Glutamatergic neuron (in vitro differentiated cells): Measurements from ENCODE around the gene TXNDC8. TPM values are rescaled to one million over a fixed set of nuclear protein-coding genes. Genes with fewer than 3 reads are reported as not detected.

Experiments used
- DNase-seq: peaks from one replicate; pipeline ENCODE4 v3.0.0; 2022
- H3K27ac Mint-ChIP-seq: one replicate; pipeline ENCODE4 v1.8.0; 2020; ENCODE audit warnings: mild to moderate bottlenecking, mixed read lengths, inconsistent platforms; ENCODE audit not compliant: unreplicated experiment
- H3K27me3 Mint-ChIP-seq: one replicate; pipeline ENCODE4 v1.8.0; 2020; ENCODE audit warnings: mild to moderate bottlenecking, moderate library complexity, mixed read lengths, inconsistent platforms; ENCODE audit not compliant: unreplicated experiment
- H3K36me3 Mint-ChIP-seq: one replicate; pipeline ENCODE4 v1.8.0; 2020; ENCODE audit warnings: mild to moderate bottlenecking, mixed read lengths, inconsistent platforms; ENCODE audit not compliant: unreplicated experiment
- H3K4me1 Mint-ChIP-seq: one replicate; pipeline ENCODE4 v1.8.0; 2020; ENCODE audit warnings: mild to moderate bottlenecking, low read depth, mixed read lengths, inconsistent platforms; ENCODE audit not compliant: unreplicated experiment
- H3K4me3 Mint-ChIP-seq: one replicate; pipeline ENCODE4 v1.8.0; 2020; ENCODE audit warnings: mild to moderate bottlenecking, mixed read lengths, inconsistent platforms; ENCODE audit not compliant: unreplicated experiment
- H3K9me3 Mint-ChIP-seq: one replicate; pipeline ENCODE4 v1.8.0; 2020; ENCODE audit warnings: mild to moderate bottlenecking, moderate library complexity, mixed read lengths, inconsistent platforms; ENCODE audit not compliant: unreplicated experiment
- total RNA-seq: library from RNA; stranded (reverse); fragmentation: NEBNext Ultra II Directional; extraction: Animal tissue kit (Norgen Biotek cat#: 25700); gene quantifications from one replicate; pipeline ENCODE4 v1.2.1, GENCODE V29; 2021; ENCODE audit not compliant: unreplicated experiment
- TF ChIP-seq, protein P1 (sequence below): fragments of 200-600 bp; sonication (generic); IDR thresholded peaks from one replicate; pipeline ENCODE4 v1.5.0; 2021; ENCODE audit not compliant: partially characterized antibody, unreplicated experiment

Gene TXNDC8
- total RNA-seq, 1 donor from 2014 or later, result not detected

DNA sequence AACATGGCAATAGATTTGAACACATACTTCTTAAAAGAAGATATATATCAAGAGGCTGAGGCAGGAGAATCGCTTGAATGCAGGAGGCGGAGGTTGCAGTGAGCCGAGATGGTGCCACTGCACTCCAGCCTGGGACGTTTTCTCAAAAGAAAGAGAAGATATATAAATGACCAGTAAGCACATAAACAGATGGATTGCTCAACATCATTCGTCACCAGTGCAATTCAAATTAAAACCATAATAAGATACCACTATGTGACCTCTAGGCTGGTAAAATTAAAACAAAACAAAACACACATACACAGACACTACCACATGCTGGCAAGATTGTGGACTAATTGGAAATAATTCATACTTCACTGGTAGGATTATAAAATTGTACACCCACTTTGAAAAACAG lies 76.0 kb downstream of the TXNDC8 start:
- no peak overlapping the region for H3K4me3 Mint-ChIP-seq
- DNase-seq, result no peak
- H3K4me1 Mint-ChIP-seq, result peaks cover 4% of the 10 kb centered on the region
- peaks cover 9% of the 10 kb centered on the region for H3K9me3 Mint-ChIP-seq
- TF ChIP-seq, protein P1, sequence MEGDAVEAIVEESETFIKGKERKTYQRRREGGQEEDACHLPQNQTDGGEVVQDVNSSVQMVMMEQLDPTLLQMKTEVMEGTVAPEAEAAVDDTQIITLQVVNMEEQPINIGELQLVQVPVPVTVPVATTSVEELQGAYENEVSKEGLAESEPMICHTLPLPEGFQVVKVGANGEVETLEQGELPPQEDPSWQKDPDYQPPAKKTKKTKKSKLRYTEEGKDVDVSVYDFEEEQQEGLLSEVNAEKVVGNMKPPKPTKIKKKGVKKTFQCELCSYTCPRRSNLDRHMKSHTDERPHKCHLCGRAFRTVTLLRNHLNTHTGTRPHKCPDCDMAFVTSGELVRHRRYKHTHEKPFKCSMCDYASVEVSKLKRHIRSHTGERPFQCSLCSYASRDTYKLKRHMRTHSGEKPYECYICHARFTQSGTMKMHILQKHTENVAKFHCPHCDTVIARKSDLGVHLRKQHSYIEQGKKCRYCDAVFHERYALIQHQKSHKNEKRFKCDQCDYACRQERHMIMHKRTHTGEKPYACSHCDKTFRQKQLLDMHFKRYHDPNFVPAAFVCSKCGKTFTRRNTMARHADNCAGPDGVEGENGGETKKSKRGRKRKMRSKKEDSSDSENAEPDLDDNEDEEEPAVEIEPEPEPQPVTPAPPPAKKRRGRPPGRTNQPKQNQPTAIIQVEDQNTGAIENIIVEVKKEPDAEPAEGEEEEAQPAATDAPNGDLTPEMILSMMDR, result no peak
- H3K27me3 Mint-ChIP-seq, result peaks cover 1% of the 10 kb centered on the region
- H3K36me3 Mint-ChIP-seq, result no peaks in the 10 kb centered on the region
- no peak overlapping the region for H3K27ac Mint-ChIP-seq

GRCh38 chr9:110260911-110261310 lies 76.8 kb downstream of the TXNDC8 start:
- Mint-ChIP-seq H3K27me3 (peaks cover 3% of the 10 kb centered on the region), H3K4me3 (no peak overlapping the region), H3K4me1 (peaks cover 4% of the 10 kb centered on the region), H3K36me3 (no peaks in the 10 kb centered on the region), H3K9me3 (peaks cover 9% of the 10 kb centered on the region), H3K27ac (no peak overlapping the region)
- TF ChIP-seq, protein P1, result no peak
- no peak for DNase-seq

- TF ChIP-seq, protein P1, result no peak
- no peaks in the 10 kb centered on the region for H3K36me3 Mint-ChIP-seq
- no peak overlapping the region for H3K4me3 Mint-ChIP-seq
- no peak overlapping the region for H3K27ac Mint-ChIP-seq
- H3K9me3 Mint-ChIP-seq, result peaks cover 13% of the 10 kb centered on the region
- H3K4me1 Mint-ChIP-seq, result peaks cover 4% of the 10 kb centered on the region
- DNase-seq, result no peak
- peaks cover 6% of the 10 kb centered on the region for H3K27me3 Mint-ChIP-seq
Measured at GRCh38 chr9:110259566-110259965, 78.1 kb downstream of the TXNDC8 start.

- no peaks in the 10 kb centered on the region for H3K36me3 Mint-ChIP-seq
- peaks cover 6% of the 10 kb centered on the region for H3K27me3 Mint-ChIP-seq
- peaks cover 7% of the 10 kb centered on the region for H3K4me1 Mint-ChIP-seq
- H3K27ac Mint-ChIP-seq, result no peak overlapping the region
- peaks cover 14% of the 10 kb centered on the region for H3K9me3 Mint-ChIP-seq
- DNase-seq, result no peak
- TF ChIP-seq, protein P1, result no peak
- H3K4me3 Mint-ChIP-seq, result no peak overlapping the region
Measured at GRCh38 chr9:110258690-110259091, 79.0 kb downstream of the TXNDC8 start.

- no peak overlapping the region for H3K27ac Mint-ChIP-seq
- H3K4me3 Mint-ChIP-seq, result no peak overlapping the region
- H3K36me3 Mint-ChIP-seq, result no peaks in the 10 kb centered on the region
- no peak for DNase-seq
- peaks cover 12% of the 10 kb centered on the region for H3K4me1 Mint-ChIP-seq
- peaks cover 6% of the 10 kb centered on the region for H3K27me3 Mint-ChIP-seq
- TF ChIP-seq, protein P1, result no peak
- H3K9me3 Mint-ChIP-seq, result peaks cover 14% of the 10 kb centered on the region
Measured at GRCh38 chr9:110257956-110258355, 79.7 kb downstream of the TXNDC8 start.
